Right lobe of liver (tissue), 6 donors: ENCODE measurements around the gene CHRM2. TPM values are rescaled to one million over a fixed set of nuclear protein-coding genes. Genes with fewer than 3 reads are reported as not detected.
A peak's percentile ranks its signal among the peaks of the same experiment; 100 is the strongest.

Source experiments
- ATAC-seq, 4 donors: fragments of 200-7000 bp; cut with Tn5 transposase; one replicate each; pipeline ENCODE4 v1.9.1; 2020; ENCODE audit warnings: mild to moderate bottlenecking in 4 of 4, moderate library complexity in 4 of 4
- DNase-seq, 3 donors: peaks; one replicate each; pipeline ENCODE4 v3.0.0-alpha.2; 2020
- H3K27ac ChIP-seq, 3 donors: fragments of 200-600 bp; one replicate each; pipeline ENCODE4 v1.8.0; 2022
- H3K27me3 ChIP-seq, 2 donors: fragments of 200-600 bp; one replicate each; pipeline ENCODE4 v1.8.0; 2022
- H3K36me3 ChIP-seq, 4 donors: fragments of 200-600 bp; sonication (generic) in 1 of 4; one replicate each; pipeline versions ENCODE4 v1.5.1 to v1.8.0; 2017 to 2022; ENCODE audit warnings: control low read depth in 1 of 4
- H3K4me1 ChIP-seq, 4 donors: fragments of 200-600 bp; sonication (generic) in 1 of 4; one replicate each; pipeline versions ENCODE4 v1.5.1 to v1.8.0; 2017 to 2022; ENCODE audit warnings: control low read depth in 1 of 4
- H3K4me3 ChIP-seq, 3 donors: fragments of 200-600 bp; one replicate each; pipeline ENCODE4 v1.8.0; 2022
- H3K9me3 ChIP-seq, 4 donors: fragments of 200-600 bp; sonication (generic) in 1 of 4; one replicate each; pipeline versions ENCODE4 v1.5.1 to v1.8.0; 2017 to 2022; ENCODE audit warnings: control low read depth in 1 of 4
- CTCF ChIP-seq, 4 donors: fragments of 200-600 bp in 3 of 4; fragments of 450-650 bp in 1 of 4; IDR thresholded peaks; one replicate each; pipeline versions ENCODE4 v1.5.1 to v1.8.0; 2016 to 2022; ENCODE audit warnings: antibody characterized with exemption in 4 of 4, mild to moderate bottlenecking in 2 of 4
- POLR2A ChIP-seq: fragments of 450-650 bp; IDR thresholded peaks from one replicate; pipeline ENCODE4 v1.6.1; 2017; ENCODE audit warnings: antibody characterized with exemption, mild to moderate bottlenecking
- WGBS: methylation state at CpG from one replicate; pipeline ENCODE4 v1.1.6; 2018; ENCODE audit warnings: low coverage, low lambda C conversion rate; ENCODE audit not compliant: insufficient coverage; ENCODE audit errors: missing lambda C conversion rate; 5-methylcytosine and 5-hydroxymethylcytosine counted together
- intact Hi-C, 2 donors: fragments of 100-400 bp; cut with DNase I; formaldehyde crosslinking; loops; one replicate each; pipeline versions ENCODE4 v1.11.2 to v1.14.1; 2022
- microRNA counts: library from miRNA; unstranded; fragments of <30 nt; microRNA quantifications from one replicate; lab custom pipeline; 2016
- microRNA-seq, 2 donors: library from miRNA; unstranded; fragments of <30 nt; microRNA quantifications; one replicate each; pipeline ENCODE4, GENCODE V29; 2019 to 2020
- small RNA-seq, 2 experiments: library from RNA; depleted of rRNA; stranded (forward); fragments of <200 nt; gene quantifications; one replicate each; pipeline ENCODE3, GENCODE V24; 2016
- total RNA-seq, 6 experiments: library from RNA; depleted of rRNA in 2 of 6; stranded (reverse); fragments of >200 nt in 2 of 6; fragmentation: NEBNext Ultra II Directional in 3 of 6; extraction: Animal tissue kit (Norgen Biotek cat#: 25700) in 3 of 6; gene quantifications; one replicate each; pipeline versions ENCODE4 v1.1.0 to v1.2.4, GENCODE V29; 2016 to 2023
- donor health status: DM: no; HTN: yes; CAD: no.
- donor health status: DM: no; HTN: no; CAD: no.
- donor health status: DM: no; HTN: no; CAD: no.
- donor health status: DM: no; HTN: yes; CAD: no.
- donor health status: DM: no; HTN: yes; CAD: no.

Gene CHRM2
- total RNA-seq, 6 experiments from 2014 or later: 0.25 to 1.1 (median 0.41) TPM

- ATAC-seq (no peak), DNase-seq (no peak)
- WGBS: 43% methylated on average over 2 of the region's 2 CpGs
- Histone ChIP-seq H3K4me1 (no peaks in the 10 kb centered on the region), H3K36me3 (no peaks in the 10 kb centered on the region), H3K9me3 (no peaks in the 10 kb centered on the region), H3K27ac (no peak overlapping the region), H3K4me3 (no peak overlapping the region), H3K27me3 (no peaks in the 10 kb centered on the region)
- TF ChIP-seq CTCF (IDR thresholded peaks at IDR 0.05): no peak
- no peak for TF ChIP-seq POLR2A
- intact Hi-C loops: no loop called here
These were observed 170.3 kb downstream of the CHRM2 start for GRCh38 chr7:137038706-137039105.

GRCh38 chr7:137040745-137041144 lies 172.3 kb downstream of the CHRM2 start:
- TF ChIP-seq CTCF (IDR thresholded peaks at IDR 0.05) (no peak), POLR2A (no peak)
- H3K36me3 ChIP-seq: no peaks in the 10 kb centered on the region
- WGBS: 65% methylated on average over 6 of the region's 7 CpGs
- H3K4me1 ChIP-seq: no peaks in the 10 kb centered on the region
- H3K9me3 ChIP-seq: no peaks in the 10 kb centered on the region
- H3K27me3 ChIP-seq: no peaks in the 10 kb centered on the region
- no peak for ATAC-seq
- no peak overlapping the region for H3K4me3 ChIP-seq
- no peak for DNase-seq
- intact Hi-C loops: no loop called here
- H3K27ac ChIP-seq: no peak overlapping the region

GRCh38 chr7:137045573-137045972 lies 177.1 kb downstream of the CHRM2 start:
- DNase-seq (no peak), ATAC-seq (no peak)
- Histone ChIP-seq H3K27me3 (no peaks in the 10 kb centered on the region), H3K36me3 (no peaks in the 10 kb centered on the region), H3K9me3 (no peaks in the 10 kb centered on the region), H3K4me3 (no peak overlapping the region), H3K27ac (no peak overlapping the region), H3K4me1 (no peaks in the 10 kb centered on the region)
- intact Hi-C loops: no loop called here
- TF ChIP-seq POLR2A (no peak), CTCF (IDR thresholded peaks at IDR 0.05) (no peak)
- 54% methylated on average over 3 of the region's 3 CpGs for WGBS

- H3K9me3 ChIP-seq: no peaks in the 10 kb centered on the region
- TF ChIP-seq POLR2A (no peak), CTCF (IDR thresholded peaks at IDR 0.05) (no peak)
- H3K27me3 ChIP-seq: no peaks in the 10 kb centered on the region
- no peak overlapping the region for H3K27ac ChIP-seq
- no peaks in the 10 kb centered on the region for H3K36me3 ChIP-seq
- DNase-seq (no peak), ATAC-seq (peak in 1 of 4 donors; percentile 36)
- intact Hi-C loops: no loop called here
- no peaks in the 10 kb centered on the region for H3K4me1 ChIP-seq
- H3K4me3 ChIP-seq: no peak overlapping the region
- WGBS: 47% methylated on average over 7 of the region's 8 CpGs
These were observed 201.0 kb downstream of the CHRM2 start for GRCh38 chr7:137069249-137069963.

MicroRNAs within 50 kb of the gene (microRNA counts, 767-probe panel; counts per million panel counts)
- microRNA hsa-miR-490-3p (lab: Ali Mortazavi, UCI) (237 counts per million), microRNA hsa-miR-490-5p (lab: Ali Mortazavi, UCI) (237 counts per million)

Small RNAs within 50 kb of the gene (microRNA-seq; reads per million reads assigned to microRNA genes)
- 17.9 to 35.4 reads per million in 2 donors for gene MIR490

Small RNAs within 50 kb of the gene (small RNA-seq; reads per million reads assigned to genes)
- gene KRT8P51: 0 reads per million in 2 experiments
- gene MIR490: 0 reads per million in 2 experiments
